DMS114 treated with DMSO at 0.1 percent for 48 hours (cell line): ENCODE data around the gene TRIM29.

Source experiments
- DNase-seq: peaks from one replicate; lab custom pipeline; 2025; ENCODE audit not compliant: unreplicated experiment; lab: John Stamatoyannopoulos, UW

Gene TRIM29

GRCh38 chr11:120139316-120140069 is 1.6 kb upstream of the TRIM29 start:
- no peak for DNase-seq

DNA sequence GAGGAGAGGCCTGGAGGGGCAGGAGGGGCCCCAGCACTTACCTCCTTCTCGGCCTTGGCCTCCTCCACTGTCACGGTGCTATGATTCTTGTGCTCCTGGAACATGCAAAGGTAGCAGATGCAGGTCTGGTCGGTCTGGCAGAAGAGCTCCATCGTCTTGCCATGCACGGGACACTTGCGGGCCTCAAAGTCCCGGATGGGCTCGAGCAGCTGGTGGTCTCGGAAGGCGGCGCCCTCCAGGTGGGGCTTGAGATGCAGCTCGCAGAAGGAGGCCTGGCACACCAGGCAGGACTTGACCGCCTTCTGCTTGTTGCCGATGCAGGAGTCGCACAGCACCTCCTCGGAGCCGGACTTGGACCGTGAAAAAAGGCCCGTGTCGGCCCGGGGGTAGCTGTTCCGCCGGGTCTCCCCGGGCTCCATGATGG is 714 bp downstream of the TRIM29 start:
- no peak for DNase-seq

DNA sequence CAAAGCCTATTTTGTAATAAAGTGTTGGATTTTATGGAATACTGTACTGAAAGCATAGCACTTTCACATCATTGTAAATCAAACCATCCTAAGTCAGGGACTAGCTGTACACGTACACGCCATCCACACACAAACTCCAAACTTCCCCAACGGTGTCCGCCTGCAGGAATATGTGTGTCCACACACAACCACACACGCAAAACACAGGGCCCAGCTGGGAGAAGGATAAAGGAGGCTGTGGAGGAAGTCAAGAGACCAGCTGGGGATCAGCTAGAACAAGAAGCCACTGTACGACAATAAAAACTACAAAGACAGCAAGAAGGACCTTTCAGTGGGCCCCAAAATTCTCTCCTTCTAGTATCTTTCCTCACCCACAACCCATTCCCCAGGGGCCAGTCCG is 1.6 kb downstream of the TRIM29 start:
- DNase-seq: no peak

- no peak for DNase-seq
These were observed 2.1 kb downstream of the TRIM29 start for GRCh38 chr11:120135838-120136237.

DNA sequence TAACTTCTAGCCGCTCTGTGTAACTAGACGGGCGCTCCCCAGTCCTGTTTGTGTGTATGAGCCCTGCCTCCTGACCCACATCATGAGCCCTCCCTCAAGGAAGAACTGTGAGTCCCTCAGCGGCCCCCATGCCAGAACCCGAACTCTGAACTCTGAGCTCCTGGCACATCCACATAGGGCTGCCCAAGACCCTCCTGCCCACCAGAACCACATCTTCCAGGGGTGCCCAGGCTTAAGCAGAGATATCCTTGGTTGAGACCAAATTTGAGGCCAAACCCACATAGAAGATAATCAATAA is 3.0 kb downstream of the TRIM29 start:
- no peak for DNase-seq

GRCh38 chr11:120134106-120134930 is 3.6 kb downstream of the TRIM29 start:
- no peak for DNase-seq

- no peak for DNase-seq
These were observed 4.5 kb downstream of the TRIM29 start for GRCh38 chr11:120133216-120134105.

DNA sequence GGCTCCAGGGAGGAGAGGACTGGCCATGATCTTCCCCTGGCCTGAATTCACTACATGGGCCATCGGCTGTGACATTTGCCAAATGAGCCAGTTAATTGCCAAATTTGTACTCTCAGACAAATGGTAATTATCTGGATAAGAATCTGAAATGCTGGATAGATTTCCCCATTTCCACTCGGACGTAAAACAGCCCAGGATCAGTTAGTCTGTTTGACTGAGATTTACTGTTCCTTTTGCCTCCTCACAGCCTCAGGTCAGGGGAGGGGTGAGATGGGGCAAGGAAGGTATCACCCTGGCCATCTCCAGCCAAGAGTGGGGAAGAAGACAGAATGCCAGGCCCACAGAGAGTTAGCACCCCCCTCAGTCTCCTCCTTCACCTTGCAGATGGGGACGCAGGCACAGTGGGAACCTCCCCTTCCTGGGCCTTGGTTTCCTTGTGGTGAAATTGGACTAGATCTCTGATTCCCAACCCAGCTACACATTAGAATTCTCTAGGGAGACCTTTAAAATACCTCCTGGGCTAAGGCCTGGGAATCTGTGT is 5.2 kb downstream of the TRIM29 start:
- no peak for DNase-seq

GRCh38 chr11:120131941-120132644 is 5.8 kb downstream of the TRIM29 start:
- no peak for DNase-seq

DNA sequence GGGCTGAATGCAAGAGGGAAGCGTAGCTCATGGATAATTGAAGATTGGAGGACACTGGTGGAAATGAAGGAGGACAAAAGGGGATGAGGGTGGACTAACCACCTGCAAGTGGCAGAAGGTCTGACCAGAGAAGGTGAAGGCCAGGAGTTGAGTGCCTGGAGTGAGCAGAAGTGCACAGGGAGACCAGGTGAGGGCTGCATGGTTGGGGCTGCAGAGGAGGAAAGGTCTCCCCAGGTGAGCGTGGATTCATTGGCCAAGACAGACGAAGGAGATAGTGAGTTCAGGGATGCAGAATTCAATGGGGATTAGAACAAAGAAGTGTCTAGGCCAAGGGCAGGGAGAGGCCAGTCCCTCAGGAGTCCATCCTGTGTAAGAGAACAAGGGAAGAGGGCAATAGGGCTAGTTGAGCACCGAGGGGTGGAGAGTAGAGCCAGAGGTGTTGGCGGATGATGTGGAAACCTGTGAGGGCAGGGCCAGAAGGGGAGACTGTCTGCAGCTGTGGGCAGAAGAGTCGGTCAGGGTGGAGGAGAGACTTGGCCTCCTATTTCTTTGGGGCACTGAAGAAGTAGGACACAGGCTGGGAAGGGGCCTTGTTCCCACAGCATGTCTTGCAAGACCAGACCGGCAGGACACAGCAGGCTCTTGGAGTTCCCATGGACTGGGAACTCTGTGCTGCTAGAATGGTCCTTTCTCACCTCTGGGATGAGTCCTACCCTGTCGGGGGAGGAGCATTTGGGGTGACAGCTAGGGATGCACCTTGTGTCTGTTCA is 6.7 kb downstream of the TRIM29 start:
- no peak for DNase-seq

DNA sequence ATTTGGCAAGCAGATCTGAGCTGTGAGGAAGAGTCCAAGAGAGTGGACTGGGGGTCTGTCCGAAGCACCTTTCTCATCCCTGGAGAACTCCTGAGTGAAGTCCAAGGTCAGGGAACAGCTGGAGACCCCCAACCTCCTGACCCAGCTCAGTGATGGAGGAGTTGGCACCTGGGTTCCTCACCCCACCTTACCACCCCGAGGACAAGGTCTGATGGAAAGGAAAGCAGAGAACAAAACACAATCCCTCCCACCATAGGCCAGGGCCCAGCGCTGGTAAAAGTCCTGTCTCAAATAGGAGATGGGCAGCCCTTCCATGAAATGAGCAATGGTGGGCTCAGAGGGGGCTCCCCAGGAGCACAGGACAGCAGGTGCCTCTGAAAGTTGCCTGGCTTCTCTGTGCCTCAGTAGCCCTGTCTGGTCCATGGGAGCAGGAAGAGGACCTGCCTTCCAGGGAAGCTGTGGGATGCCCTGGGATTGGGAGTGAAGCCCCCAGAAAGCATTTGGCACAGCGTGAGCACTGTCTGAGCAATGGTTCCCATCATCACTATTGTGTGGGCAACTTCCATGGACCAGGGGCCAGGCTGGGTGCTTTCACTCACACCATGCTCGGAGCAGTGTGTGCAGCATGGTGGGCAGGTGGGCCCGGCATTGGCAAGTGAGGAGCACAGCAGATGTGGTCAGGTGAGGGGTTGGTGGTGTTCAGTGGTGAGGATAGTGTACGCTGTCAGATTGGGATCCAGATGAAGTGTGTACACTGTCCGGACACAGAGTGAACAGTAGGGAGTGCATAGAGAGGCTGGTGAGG is 7.5 kb downstream of the TRIM29 start:
- DNase-seq: no peak

DNA sequence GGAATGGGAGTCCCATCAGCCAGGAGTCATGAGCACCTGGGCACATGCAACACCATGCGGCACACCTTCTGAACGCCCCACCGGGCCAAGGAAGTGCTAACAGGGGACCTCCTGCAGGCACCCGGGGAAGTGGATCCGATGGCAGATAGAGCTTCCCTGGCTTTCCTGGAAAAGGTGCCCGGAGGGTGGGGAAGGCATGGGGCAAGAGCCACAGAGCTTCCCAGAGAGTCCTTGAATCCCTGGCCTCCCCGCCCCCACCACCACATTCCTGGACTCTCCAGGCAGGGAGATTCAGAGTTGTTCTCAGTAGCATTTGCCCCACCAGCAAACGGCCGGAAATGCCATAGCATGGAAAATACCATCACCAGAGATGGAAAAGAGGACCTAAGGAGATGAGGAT is 8.3 kb downstream of the TRIM29 start:
- no peak for DNase-seq

GRCh38 chr11:120128392-120129119 is 9.4 kb downstream of the TRIM29 start:
- no peak for DNase-seq

GRCh38 chr11:120127236-120127635 is 10.7 kb downstream of the TRIM29 start:
- DNase-seq: no peak

DNA sequence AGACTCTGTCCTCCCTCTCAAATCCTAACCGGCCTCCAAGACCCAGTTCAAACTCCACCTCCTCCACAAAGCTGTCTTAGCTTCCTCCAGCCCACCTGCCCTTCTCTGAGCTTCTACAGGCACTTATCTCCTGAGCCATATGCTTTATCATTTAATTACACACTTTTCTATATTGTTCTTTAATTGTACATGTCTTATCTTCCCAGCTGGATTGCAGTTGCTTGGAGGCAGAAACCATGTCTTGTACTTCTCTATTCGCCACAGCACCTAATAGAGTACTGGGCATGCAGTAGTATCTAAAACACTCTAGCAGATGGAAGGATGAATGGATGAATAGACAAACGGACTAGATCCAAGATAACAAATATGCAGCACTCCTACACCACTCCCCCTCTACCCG is 11.3 kb downstream of the TRIM29 start:
- no peak for DNase-seq

- no peak for DNase-seq
These were observed 12.4 kb downstream of the TRIM29 start for GRCh38 chr11:120125509-120125908.

DNA sequence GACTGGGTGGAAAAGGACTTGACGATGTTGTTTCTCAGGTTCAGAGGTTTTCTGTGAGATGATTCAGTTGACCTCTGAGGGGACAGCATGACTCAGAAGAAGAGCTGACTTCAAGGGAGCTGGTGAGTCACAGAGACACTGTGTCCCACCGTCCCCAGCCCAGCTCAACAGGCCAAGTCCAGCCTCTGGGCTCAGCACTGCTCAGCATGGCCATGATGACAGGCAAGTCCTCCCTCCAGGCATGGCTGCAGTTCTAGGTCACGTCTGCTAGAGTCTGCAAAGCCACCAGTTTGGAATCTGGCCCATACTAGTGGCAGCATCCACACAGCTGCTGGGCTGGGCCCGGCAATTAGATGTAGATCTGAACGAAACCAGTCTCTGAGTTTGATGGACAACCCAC is 12.9 kb downstream of the TRIM29 start:
- no peak for DNase-seq

GRCh38 chr11:120124355-120124754 is 13.6 kb downstream of the TRIM29 start:
- no peak for DNase-seq
